OCI-LY1 (cell line): ENCODE data around the gene EPC2.
"Not testable (repeated sequence)": the region's sequence is repeated elsewhere in the genome, so short reads cannot be mapped to it uniquely, and the experiment has no call there.

Experiments used
- H2AFZ ChIP-seq: fragments of 200-600 bp; sonication (generic), shearing (Covaris generic); 2 replicates; pipeline ENCODE4 v1.6.0; 2014; ENCODE audit warnings: antibody characterized with exemption, mild to moderate bottlenecking, low read length
- H3F3A ChIP-seq: fragments of 200-600 bp; sonication (generic), shearing (Covaris generic); 2 replicates; pipeline ENCODE4 v1.6.0; 2014; ENCODE audit warnings: mild to moderate bottlenecking, antibody characterized with exemption, low read length, moderate library complexity; ENCODE audit not compliant: insufficient read depth
- H3K27ac ChIP-seq: fragments of 200-600 bp; sonication (generic); 2 replicates; pipeline ENCODE4 v1.5.1; 2014; ENCODE audit warnings: low read length, mixed run types, mild to moderate bottlenecking, low read depth; ENCODE audit not compliant: poor library complexity, severe bottlenecking
- H3K27me3 ChIP-seq: fragments of 200-600 bp; sonication (generic); 2 replicates; pipeline ENCODE4 v1.6.0; 2014; ENCODE audit warnings: antibody characterized with exemption, mild to moderate bottlenecking, low read length, moderate library complexity; ENCODE audit not compliant: insufficient read depth
- H3K36me3 ChIP-seq: fragments of 200-600 bp; sonication (generic); 2 replicates; pipeline ENCODE4 v1.6.1; 2014; ENCODE audit warnings: mild to moderate bottlenecking, antibody characterized with exemption, low read length, moderate library complexity, mixed read lengths; ENCODE audit not compliant: insufficient read depth
- H3K4me1 ChIP-seq: fragments of 200-600 bp; sonication (generic); 2 replicates; pipeline ENCODE4 v1.5.1; 2014; ENCODE audit warnings: mild to moderate bottlenecking, low read length, moderate library complexity; ENCODE audit not compliant: insufficient read depth, severe bottlenecking
- H3K4me2 ChIP-seq: fragments of 200-600 bp; sonication (generic), shearing (Covaris generic); 2 replicates; pipeline ENCODE4 v1.6.1; 2014; ENCODE audit warnings: low read length
- H3K4me3 ChIP-seq: fragments of 200-600 bp; sonication (generic); 2 replicates; pipeline ENCODE4 v1.5.1; 2014; ENCODE audit warnings: low read length, low read depth, mild to moderate bottlenecking, mixed read lengths; ENCODE audit not compliant: poor library complexity, severe bottlenecking
- H3K79me2 ChIP-seq: fragments of 200-600 bp; shearing (Covaris generic); 2 replicates; pipeline ENCODE4 v1.6.1; 2016; ENCODE audit warnings: mixed run types, low read length, mixed read lengths; ENCODE audit not compliant: insufficient read depth
- H3K9ac ChIP-seq: fragments of 200-600 bp; sonication (generic), shearing (Covaris generic); 2 replicates; pipeline ENCODE4 v1.6.1; 2014; ENCODE audit warnings: mild to moderate bottlenecking, low read length, mixed read lengths
- H3K9me2 ChIP-seq: fragments of 200-600 bp; sonication (generic), shearing (Covaris generic); 2 replicates; pipeline ENCODE4 v1.6.1; 2014; ENCODE audit warnings: low read depth, mild to moderate bottlenecking, low read length, mixed read lengths
- H3K9me3 ChIP-seq: fragments of 200-600 bp; shearing (Covaris generic); 2 replicates; pipeline ENCODE4 v1.6.1; 2014; ENCODE audit warnings: low read length, mixed read lengths
- H4K20me1 ChIP-seq: fragments of 200-600 bp; sonication (generic), shearing (Covaris generic); 2 replicates; pipeline ENCODE4 v1.6.0; 2016; ENCODE audit warnings: mild to moderate bottlenecking, low read length; ENCODE audit not compliant: insufficient read depth
- EZH2 ChIP-seq: fragments of 200-600 bp; sonication (generic), shearing (Covaris generic); IDR thresholded peaks from 2 replicates; pipeline ENCODE4 v1.8.0; 2017; ENCODE audit warnings: borderline replicate concordance, mixed run types, mild to moderate bottlenecking, antibody characterized with exemption, low read length, moderate library complexity, mixed read lengths
- TF ChIP-seq, protein P1 (sequence below): fragments of 200-600 bp; sonication (generic), shearing (Covaris generic); IDR thresholded peaks from 2 replicates; pipeline ENCODE4 v1.5.1; 2017; ENCODE audit warnings: mild to moderate bottlenecking, antibody characterized with exemption, low read length, moderate library complexity, mixed read lengths

Gene EPC2

DNA sequence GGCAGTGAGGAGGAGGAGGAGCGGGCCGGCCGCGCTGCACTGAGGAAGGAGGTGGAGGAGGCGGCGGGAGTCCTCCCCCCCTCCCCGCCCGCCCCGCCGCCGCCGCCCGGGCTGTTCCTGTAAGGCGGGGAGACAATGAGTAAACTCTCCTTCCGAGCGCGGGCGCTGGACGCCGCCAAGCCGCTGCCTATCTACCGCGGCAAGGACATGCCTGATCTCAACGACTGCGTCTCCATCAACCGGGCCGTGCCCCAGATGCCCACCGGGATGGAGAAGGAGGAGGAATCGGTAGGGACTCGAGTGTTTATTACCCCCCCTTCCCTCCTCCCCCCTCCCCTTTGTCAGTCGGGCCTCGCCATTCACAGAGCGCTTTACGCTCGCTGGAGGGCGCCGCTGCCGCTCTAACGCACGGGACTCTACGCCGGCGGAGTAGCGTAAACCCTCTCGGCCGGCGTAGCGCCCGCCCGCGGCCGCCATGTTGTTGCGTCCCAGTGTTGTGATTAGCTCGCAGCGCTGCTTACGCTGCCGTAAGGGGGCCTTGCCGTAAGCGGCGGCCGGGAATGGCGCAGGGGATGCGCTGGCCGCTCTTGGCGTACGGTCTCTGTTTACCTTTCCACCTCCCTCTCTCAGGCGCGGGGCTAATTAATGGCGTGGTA lies 460 bp downstream of the EPC2 start:
- no peak for TF ChIP-seq EZH2
- TF ChIP-seq, protein P1, sequence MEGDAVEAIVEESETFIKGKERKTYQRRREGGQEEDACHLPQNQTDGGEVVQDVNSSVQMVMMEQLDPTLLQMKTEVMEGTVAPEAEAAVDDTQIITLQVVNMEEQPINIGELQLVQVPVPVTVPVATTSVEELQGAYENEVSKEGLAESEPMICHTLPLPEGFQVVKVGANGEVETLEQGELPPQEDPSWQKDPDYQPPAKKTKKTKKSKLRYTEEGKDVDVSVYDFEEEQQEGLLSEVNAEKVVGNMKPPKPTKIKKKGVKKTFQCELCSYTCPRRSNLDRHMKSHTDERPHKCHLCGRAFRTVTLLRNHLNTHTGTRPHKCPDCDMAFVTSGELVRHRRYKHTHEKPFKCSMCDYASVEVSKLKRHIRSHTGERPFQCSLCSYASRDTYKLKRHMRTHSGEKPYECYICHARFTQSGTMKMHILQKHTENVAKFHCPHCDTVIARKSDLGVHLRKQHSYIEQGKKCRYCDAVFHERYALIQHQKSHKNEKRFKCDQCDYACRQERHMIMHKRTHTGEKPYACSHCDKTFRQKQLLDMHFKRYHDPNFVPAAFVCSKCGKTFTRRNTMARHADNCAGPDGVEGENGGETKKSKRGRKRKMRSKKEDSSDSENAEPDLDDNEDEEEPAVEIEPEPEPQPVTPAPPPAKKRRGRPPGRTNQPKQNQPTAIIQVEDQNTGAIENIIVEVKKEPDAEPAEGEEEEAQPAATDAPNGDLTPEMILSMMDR, result no peak
- Histone ChIP-seq H3K4me1 (peaks cover 16% of the 10 kb centered on the region), H3K27ac (peak overlapping the region; percentile 77), H3K27me3 (no peaks in the 10 kb centered on the region), H3K4me3 (peak overlapping the region; percentile 81), H3F3A (no peaks in the 10 kb centered on the region), H3K79me2 (peaks cover 39% of the 10 kb centered on the region), H3K9me2 (no peaks in the 10 kb centered on the region), H3K4me2 (peak overlapping the region; percentile 87), H2AFZ (no peak overlapping the region), H3K36me3 (no peaks in the 10 kb centered on the region), H4K20me1 (no peaks in the 10 kb centered on the region), H3K9me3 (no peaks in the 10 kb centered on the region), H3K9ac (peak overlapping the region; percentile 79)

DNA sequence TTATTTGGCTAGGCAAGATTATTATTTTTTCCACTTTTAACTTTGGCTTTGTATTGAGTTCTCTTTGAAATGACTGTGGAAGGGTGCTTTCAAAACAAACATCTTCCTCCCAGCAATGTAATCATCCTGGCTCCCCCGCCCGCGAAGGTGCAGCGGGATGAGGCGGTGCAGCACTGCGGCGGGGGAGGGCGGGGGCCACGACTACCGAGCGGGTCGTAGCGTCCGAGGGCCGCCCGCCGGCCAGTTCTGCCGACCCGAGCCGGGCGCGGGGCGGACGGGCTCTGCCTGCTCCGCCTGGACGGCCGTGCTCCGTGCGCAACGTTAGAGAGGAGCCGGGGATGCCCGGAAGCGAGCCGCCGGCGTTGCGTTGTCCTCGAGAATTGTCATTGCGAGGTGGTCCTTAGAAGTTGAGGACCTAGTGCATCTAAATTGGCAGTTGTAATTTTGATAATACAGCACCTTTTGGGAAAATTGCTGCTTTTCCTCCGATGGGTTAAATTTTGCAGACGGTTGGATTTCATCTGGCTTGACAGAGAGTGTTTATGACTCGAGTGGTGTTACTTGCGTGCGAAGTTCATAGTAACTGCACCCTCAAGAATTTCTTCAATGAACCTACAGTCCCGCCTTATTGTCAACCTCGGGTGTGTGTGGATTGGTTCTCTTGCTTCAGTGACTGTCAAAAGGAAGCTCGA lies 1.1 kb downstream of the EPC2 start:
- Histone ChIP-seq H3K4me2 (peak overlapping the region; percentile 72), H3K9me3 (no peaks in the 10 kb centered on the region), H3K36me3 (no peaks in the 10 kb centered on the region), H3K79me2 (peaks cover 45% of the 10 kb centered on the region), H3K27me3 (no peaks in the 10 kb centered on the region), H3F3A (no peaks in the 10 kb centered on the region), H4K20me1 (no peaks in the 10 kb centered on the region), H3K9ac (peak overlapping the region; percentile 67), H3K27ac (peak overlapping the region; percentile 39), H3K4me3 (peak overlapping the region; percentile 81), H2AFZ (no peak overlapping the region), H3K9me2 (no peaks in the 10 kb centered on the region), H3K4me1 (peaks cover 20% of the 10 kb centered on the region)
- TF ChIP-seq, protein P1, result no peak
- TF ChIP-seq EZH2, result no peak

DNA sequence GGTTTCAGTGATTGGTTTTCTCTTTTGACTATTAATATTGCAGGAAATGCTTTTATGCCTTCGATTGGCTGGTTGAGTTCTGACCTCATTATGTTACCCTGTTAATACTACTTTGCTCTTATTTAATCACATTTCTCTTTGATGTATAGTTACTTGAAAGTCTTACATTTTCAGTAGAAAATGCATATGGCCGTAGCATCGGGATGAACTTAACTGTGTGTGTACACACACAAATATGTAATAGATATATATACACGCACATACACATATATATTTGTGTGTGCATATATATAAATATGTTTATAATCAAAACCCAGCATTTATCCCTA lies 1.6 kb downstream of the EPC2 start:
- H3K4me1 ChIP-seq, result peaks cover 25% of the 10 kb centered on the region
- H3K36me3 ChIP-seq, result no peaks in the 10 kb centered on the region
- H3K4me3 ChIP-seq, result peak overlapping the region; percentile 81
- peak overlapping the region; percentile 72 for H3K4me2 ChIP-seq
- no peaks in the 10 kb centered on the region for H3K9me2 ChIP-seq
- H2AFZ ChIP-seq, result no peak overlapping the region
- H3K79me2 ChIP-seq, result peaks cover 51% of the 10 kb centered on the region
- TF ChIP-seq, protein P1, result no peak
- no peak for TF ChIP-seq EZH2
- H3K27me3 ChIP-seq, result no peaks in the 10 kb centered on the region
- H3K9me3 ChIP-seq, result no peaks in the 10 kb centered on the region
- H3F3A ChIP-seq, result no peaks in the 10 kb centered on the region
- H3K9ac ChIP-seq, result no peak overlapping the region
- H3K27ac ChIP-seq, result no peak overlapping the region
- H4K20me1 ChIP-seq, result no peaks in the 10 kb centered on the region

DNA sequence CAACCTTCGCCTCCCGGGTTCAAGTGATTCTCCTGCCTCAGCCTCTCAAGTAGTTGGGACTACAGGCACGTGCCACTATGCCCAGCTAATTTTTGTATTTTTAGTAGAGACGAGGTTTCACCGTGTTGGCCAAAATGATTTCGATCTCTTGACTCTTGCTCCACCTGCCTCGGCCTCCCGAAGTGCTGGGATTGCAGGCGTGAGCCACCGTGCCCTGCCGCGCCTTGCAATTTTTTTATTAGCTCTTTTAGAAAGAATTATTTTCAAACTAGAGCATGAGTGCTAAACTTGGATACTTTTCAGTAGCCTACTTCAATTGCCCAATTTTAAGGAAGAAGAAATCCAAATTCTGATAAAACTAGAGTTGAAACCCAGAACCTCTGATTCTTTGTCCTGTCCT lies 3.2 kb downstream of the EPC2 start:
- not testable (repeated sequence) for H3K4me3 ChIP-seq, H3K27ac ChIP-seq, H3K4me2 ChIP-seq, H3F3A ChIP-seq, H3K9me2 ChIP-seq, H2AFZ ChIP-seq, H3K9me3 ChIP-seq, H3K36me3 ChIP-seq, H3K27me3 ChIP-seq, H4K20me1 ChIP-seq, H3K9ac ChIP-seq
- H3K79me2 ChIP-seq, result peaks cover 66% of the 10 kb centered on the region
- peaks cover 40% of the 10 kb centered on the region for H3K4me1 ChIP-seq
